CD4-positive, alpha-beta T cell treated with Interleukin-1 beta for 1 hour (primary cell): ENCODE measurements around the gene DHX8.
"Not testable (repeated sequence)": the region's sequence is repeated elsewhere in the genome, so short reads cannot be mapped to it uniquely, and the experiment has no call there.

Experiments
- DNase-seq, 2 donors: peaks; one replicate each; pipeline ENCODE4 v3.0.0-alpha.2; 2020 to 2022

DHX8 gene

DNA sequence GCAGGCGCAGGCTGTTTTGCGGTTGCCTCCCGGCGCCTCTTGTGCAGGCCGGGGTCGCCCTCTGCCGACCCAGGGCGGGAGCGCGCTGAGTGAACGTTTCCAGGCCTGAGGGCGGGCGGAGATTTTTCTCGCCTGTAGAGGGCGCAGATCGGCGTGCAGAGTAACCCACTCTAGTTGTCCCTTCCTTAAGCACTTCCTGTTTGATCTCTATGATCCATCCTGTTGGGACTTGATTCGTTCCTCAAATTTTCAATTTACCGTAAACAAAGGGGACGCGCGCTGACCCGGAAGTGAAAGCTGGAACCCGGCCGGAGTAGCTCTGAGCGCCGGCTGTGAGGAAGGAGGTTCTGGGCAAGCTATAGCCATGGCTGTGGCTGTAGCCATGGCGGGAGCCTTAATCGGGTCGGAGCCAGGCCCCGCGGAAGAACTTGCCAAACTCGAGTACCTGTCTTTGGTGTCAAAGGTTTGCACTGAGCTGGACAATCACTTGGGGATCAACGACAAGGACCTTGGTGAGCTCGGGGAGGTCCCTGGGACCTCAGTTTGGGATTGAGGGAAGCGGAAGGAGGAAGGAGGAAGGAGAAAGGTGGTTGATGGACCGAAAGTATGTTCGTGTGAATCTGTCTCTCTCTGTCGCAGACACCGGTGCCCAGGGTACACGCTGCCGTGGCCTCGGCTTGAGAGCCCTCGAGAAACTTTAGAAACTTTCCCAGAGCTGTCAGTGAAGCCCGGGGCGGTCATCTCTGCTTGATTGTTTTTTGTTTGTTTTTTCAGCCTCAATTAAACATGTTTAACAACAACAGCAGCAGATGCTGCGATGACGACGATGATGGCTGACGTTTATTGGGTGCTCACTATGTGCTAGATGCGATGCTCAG, at the start of gene DHX8:
TSS of gene DHX8 (plus strand) at position 302 of the 878 bp plus-strand sequence. CDS start at position 365, 63 bp downstream.
- DNase-seq = peak; percentile 97 to 99

DNA sequence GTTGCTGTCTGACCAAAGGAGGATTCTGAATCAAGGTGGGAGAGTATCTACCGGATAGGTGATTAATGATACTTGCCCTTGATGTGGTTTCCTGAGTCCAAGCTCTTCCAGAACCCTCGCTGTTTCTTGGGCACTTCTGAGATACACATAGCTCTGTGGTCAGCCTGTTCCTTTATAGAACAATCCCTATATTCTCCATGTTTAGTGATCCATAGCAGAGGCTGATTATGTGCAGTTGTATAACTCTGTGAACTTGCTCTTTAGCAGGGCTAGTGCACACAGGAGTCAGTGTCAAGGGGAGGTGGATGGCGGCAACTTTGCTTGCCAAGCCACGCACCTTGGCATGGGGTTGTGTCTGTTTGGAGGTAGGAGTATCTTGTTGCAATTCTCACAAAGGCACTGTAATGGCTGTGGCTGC, 48.9 kb upstream of the DHX8 start:
- DNase-seq = no peak

DNA sequence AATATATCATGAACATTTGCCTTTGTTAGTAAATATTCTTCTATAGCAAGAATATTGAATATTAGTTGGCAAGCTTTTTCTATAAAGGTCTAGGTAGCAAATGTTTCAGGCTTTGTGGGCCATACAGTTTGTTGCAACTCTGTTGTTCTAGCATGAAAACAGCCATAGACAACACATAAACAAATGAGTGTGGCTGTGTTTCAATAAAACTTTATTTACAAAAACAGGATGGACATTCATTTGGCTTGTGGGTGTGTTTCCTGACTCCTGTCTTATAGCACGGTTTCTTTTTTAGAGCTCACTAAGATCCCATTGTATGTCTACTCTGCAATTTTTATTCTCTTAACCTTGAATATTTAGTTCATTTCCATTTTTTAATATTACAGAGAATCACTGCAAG, 46.0 kb upstream of the DHX8 start:
- no peak for DNase-seq

DNA sequence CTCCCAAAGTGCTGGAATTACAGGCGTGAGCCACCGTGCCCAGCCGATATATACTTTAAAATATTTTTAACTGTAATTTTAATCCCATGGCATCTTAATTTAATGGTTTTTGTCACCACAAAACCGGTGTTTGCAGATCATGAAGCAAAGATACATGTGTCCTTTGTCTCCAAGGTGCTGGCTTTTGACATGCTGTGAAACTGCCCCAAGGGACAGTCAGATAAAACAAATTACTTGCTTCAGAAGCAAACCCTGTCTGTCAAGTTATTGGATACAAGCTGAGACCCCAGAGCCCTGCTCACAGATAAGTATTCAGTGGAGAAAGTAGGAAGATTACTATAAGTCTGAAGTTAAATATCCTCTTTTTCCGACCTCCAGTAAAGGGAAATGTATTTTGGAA, 45.1 kb upstream of the DHX8 start:
- no peak for DNase-seq

DNA sequence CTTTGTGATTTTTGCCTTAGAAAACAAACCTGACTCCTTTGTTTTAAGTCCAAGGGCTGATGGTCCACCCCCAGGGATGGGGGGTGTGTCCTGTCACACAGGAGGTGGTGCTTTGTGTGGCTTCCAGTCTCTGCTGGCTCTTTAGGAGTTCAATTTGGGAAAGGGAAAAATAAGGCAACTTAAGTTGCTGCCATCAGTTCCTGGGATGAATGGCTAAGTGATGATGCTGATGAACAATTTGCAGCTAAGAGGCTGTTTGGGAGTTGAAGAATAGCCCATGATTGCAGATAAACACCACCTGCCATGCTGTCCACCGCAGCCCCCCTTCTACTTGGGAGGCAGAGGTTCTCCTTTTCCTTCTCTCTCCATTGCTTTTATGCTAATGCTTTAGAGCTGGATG, 44.7 kb upstream of the DHX8 start:
- no peak for DNase-seq

DNA sequence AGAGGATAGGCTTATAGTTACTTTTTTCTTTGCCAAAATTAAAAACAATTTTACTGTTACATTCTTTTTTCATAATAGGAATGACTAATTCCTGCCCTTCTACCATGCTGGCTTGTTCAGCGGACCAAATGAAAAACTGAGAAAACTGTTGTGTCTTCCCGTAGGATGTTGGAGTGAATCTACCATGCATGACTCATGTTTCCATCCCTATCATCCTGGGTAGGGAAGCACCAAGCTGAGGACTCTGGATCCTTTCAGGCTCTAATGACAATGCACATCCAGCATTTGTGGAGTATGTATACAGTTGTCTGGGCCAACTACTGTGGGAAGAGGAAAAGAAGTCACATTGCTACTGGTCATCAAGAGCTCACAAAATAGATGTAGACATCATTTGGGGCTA, 41.1 kb upstream of the DHX8 start:
- DNase-seq = no peak

DNA sequence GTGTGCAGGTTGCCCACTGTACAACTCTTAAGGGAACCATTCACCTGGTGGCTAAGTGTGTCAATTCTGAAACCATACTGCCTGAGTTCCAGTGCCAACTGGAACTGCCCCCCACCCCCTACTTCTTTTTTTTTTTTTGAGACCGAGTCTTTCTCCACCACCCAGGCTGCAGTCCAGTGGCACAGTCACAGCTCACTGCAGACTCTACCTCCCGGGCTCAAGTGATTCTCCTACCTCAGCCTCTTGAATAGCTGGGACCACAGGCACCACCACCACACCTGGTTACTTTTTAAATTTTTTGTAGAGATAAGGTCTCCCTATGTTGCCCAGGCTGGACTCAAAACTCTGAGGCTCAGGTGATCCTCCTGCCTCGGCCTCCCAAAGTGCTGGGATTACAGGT, 40.4 kb upstream of the DHX8 start:
- no peak for DNase-seq

DNA sequence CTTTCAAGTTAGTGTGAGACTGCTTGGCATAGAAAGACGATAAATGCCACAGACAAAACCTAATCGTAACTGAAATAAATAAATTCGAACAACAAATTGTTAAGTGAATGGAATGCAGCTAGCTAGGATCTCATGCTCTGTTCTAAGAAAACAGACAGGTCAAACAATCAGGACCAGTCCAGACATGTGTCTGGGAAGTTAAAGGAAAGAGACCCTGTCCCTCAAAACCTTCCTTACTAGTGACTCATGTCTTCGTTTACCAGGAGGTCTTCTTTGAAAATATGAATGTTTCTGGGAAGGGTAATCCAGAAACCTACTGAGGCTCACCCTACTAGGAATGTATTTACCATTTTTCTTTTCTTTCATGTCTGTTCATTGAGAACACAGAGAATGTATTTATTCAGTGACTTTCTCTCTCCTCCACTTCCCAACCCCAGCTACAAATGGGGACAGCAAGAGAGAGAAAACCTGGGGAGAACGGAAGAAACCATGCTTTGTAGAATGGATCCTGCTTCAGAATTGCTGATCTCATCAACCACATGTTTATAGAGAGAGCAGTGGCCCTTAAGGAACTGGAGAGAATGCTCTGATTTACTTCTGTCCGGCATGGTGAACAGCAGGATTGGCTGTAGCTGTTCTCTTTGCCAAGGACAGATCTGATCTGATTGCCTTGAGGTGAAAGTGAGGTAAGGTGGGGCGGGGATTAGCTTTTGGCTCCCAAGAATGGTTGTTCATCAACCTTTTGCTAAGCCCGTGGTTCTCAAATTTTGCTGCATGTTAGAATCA, 39.4 kb upstream of the DHX8 start:
- no peak for DNase-seq

DNA sequence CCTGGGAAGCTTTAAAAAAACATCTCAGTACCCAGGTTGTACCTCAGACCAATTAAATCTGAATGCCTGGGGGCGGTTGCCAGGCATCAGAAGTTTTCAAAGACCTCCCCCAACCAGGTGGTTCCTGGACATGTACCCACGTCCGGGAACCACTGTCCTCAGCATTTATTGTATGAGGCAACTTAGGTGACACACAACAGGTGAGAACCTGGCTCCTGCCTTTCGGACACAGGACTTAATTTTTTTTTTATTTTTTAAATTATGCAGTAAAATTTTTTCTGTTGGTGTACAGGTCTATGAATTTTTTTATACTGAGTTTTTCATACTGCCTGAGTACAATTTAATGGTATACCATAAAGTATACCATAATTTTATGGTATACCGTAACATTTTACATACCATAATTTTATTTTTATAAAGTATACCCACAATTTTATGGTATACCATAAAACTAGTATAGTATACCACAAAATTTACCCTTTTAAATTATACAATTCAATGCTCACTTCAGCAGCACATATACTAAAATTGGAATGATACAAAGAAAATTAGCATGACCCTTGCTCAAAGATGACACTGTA, 38.7 kb upstream of the DHX8 start:
- no peak for DNase-seq

DNA sequence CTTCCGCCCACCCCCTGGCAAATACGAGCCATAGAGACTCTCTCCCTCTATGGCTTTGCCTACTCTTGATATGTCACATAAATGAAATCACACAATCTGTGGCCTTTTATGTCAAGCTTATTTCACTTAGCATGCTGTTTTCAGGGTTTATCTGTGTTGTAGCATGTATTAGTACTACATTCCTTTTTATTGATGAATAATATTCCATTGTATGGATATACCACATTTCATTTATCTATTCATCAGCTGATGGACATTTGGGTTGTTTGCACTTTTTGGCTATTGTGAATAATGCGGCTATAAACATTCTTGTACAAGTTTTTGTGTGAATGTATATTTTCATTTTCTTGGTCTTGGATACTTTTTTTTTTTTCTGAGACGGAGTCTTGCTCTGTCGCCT, 37.0 kb upstream of the DHX8 start:
- DNase-seq = no peak

DNA sequence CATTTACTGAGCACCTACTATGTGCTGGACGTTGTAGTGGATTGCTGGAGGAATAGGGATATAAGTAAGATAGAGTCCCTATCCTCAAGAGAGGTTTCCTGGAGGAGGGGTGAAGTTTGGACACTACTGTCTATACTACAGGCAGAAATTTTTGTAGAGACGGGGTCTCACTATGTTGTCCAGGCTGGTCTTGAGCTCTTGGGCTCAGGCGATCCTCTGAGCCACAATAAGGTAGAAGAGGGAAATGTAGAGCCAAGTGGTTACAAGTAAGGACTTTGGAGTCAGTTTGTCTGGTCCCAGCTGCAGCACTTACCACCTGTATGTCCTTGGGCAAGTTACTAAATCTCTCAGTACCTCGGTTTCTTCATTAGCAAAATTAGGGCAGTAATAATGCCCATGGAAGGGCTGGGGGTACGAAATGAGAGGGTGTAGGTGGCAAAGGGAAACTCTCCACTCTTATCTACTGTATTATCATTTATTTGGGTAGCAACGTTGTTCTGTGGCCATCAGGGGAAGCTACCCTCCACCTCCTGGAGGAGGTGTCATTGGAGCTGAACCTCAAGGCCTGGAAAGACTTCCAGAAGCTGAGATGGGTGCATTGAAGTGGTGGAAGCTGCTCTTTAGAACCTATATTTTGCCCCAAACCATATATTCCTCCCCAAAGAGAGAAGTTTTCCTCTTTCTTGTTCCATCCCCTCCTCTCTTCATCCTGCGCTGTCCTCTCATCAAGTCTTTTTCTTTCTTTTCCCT, 34.9 kb upstream of the DHX8 start:
- no peak for DNase-seq

DNA sequence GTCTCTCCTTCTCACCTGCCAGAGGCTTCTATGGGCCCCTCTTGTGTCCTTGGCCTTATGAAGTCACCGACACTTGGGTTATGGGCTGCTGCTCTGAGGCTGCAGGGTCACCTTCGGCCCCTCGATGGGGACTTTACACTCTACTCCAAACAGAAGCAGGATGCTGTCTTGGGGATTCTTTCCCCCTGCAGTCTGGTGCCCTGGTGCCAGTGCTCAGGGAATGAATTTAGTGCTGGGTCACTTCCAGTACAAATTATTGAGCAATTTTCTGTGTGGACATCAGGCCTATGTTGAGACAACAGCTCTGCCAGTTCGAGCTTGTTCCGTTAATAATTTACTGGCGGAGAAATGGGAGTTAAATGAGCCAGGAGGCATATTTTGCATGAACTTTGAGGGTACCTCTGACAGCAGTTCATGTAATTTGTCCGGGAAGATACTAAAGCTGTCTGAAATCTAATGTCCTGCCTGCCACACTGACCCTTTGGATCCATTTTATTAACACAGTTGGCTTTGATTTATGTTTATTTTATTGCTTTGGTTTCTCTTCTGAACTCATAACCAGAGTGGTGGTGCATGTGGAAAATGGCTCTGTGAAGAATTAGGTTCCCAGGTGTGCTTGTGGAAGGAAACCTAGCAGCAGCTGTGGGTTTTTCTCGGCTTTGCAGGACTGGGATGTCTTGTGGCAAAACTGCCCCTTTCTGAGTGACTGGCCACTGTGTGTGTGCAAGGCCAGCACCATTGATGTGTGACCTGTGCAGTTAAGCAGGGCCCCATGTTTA, 34.1 kb upstream of the DHX8 start:
- DNase-seq = no peak

DNA sequence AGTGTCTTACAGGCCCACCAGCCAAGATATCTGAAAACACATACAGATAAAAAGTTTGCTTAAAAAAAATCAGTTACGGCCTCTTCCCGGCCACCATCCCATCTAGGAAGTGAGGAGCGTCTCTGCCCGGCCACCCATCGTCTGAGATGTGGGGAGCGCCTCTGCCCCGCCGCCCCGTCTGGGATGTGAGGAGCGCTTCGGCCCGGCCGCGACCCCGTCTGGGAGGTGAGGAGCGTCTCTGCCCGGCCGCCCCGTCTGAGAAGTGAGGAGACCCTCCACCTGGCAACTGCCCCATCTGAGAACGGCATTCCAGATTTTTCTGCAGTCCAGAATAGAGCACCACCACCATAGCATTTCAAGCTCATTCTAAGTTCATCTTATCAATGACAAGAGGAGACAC, 33.0 kb upstream of the DHX8 start:
- DNase-seq = not testable (repeated sequence)

DNA sequence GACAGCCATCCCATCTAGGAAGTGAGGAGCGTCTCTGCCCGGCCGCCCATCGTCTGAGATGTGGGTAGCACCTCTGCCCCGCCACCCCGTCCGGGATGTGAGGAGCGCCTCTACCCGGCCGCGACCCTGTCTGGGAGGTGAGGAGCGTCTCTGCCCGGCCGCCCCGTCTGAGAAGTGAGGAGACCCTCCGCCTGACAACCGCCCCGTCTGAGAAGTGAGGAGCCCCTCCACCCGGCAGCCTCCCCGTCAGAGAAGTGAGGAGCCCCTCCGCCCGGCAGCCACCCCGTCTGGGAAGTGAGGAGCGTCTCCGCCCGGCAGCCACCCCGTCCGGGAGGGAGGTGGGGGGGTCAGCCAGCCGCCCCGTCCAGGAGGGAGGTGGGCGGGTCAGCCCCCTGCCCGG, 32.0 kb upstream of the DHX8 start:
- DNase-seq = not testable (repeated sequence)

DNA sequence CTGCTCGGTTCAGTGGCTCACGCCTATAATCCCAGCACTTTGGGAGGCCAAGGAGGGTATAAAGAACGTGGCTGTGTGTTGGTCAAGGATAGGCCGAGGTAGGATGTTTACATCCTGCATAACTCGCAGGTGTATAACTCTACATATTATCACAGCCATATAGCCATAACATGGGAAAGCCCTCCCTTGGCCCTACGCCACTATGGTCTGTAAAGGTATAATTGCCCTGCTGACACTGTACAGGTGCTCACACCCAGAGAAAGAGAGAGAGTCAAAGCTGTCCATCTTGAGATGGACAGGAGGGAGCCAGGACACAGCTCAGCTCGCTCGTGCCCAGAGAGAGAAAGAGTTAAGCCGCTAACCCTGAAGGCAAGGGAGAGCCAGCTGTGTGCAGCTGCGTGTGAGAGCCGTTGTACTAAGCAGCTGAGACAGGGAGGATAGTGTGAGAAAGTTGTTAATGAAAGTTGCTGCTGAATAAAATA, 30.4 kb upstream of the DHX8 start:
- DNase-seq = no peak

DNA sequence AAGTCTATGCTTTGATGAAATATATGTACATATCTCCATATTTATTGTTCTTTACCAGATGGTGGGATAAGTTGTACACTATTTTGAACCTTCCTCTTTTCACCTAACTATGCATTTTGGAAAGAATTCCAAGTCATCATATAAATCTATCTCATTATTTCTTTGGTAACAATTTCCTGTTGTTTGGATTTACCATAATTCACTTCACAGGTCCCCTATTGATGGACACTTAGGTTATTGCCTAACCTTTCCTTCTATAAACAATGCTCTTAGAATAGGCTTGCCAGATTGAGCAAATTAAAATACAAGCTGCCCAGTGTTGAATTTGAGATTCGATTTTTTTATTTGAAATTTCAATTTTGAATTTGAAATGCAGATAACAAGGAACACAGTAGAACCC, 28.9 kb upstream of the DHX8 start:
- no peak for DNase-seq

DNA sequence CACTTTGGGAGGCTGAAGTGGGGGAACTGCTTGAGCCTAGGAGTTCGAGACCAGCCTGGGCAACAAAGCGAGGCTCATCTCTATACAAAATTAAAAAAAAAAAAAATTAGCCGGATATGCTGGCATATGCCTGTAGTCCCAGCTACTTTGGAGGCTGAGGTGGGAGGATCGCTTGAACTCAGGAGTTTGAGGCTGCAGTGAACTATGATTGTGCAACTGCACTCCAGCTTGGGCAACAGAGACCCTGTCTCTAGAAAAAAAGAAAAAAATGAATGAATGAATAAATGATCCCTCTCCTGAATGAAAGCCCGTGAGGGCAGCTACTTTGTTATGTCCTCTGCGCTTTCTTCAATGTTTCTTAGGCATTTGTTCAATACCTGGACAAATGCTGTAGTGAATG, 27.7 kb upstream of the DHX8 start:
- DNase-seq = no peak

DNA sequence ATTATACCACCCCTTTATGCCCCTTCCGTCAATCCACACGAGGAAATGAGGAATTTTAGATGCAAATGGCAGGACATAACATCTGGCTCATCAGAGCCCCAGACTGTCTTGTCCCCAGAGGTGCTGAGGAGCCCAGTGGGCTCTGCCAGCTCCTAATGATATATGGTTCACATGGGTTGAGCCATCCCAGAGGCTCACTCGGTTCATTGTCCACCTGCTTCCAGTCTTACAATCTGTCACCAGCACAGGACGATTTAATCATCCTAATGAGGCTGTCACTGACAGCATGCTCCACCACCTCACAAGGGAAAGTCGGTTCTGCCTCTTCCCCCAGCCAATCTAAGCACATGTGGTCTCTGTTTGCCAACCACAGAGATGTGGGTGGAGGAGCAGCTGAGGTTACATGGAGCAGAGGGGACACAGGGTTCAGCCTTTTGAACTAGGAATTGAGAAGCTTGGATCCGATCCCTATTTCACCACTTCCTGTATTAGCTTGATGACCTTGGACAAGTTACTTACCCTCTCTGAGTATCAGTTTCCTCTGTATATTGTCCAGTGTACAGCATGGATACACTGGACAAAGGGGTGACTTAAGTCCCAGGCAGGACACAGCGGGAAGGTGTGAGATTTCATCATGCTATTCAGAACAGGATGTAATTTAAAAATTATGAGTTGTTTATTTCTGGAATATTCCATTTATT, 27.0 kb upstream of the DHX8 start:
- no peak for DNase-seq

DNA sequence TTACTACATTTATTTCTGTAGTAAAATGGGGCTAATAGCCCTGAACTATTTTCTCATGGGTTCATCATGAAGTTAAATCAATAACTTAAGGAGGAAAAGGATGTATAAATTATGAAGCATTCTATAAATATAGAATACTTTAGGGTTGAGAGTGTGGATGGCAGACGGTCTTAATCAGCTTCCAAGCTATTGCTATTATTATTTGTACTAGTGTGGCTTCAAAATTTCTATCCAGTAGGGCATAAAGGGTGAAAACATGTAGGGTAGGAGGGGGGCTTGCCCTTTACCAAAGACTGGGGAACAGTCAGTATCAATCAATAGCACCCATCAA, 26.4 kb upstream of the DHX8 start:
- no peak for DNase-seq

DNA sequence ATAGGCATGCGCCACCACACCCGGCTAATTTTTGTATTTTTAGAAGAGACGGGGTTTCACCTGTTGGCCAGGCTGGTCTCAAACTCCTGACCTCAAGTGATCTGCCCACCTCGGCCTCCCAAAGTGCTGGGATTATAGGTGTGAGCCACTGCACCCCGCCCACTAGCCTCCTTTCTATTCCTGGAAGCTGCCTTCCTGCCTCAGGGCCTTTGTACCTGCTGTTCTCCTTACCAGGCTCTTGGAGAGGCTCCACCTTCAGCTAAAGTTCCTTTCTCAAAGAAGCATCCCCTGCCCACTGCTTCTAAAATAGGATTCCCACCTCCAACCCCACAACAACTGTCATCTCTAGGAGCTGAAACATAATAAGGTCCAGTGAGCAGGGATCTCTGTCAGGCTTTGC, 23.9 kb upstream of the DHX8 start:
- DNase-seq = not testable (repeated sequence)

DNA sequence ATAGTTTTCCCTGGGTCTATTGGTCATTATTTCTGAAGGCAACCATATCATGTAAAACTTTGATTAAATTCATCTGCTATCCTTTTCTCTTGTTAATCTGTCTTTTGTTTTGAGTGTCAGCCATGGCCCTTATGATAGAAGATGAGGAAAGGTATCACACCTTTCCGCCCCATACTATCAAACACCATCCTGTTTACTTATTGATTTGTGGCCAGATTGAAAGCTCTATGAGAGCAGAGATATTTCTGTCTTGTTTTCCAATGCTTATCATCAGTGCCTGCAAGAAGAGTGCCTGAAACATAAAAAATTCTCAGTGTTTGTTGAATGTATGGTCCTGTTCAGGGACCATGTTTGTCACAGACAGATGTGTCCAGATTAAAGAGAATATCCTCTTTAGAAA, 22.6 kb upstream of the DHX8 start:
- no peak for DNase-seq

DNA sequence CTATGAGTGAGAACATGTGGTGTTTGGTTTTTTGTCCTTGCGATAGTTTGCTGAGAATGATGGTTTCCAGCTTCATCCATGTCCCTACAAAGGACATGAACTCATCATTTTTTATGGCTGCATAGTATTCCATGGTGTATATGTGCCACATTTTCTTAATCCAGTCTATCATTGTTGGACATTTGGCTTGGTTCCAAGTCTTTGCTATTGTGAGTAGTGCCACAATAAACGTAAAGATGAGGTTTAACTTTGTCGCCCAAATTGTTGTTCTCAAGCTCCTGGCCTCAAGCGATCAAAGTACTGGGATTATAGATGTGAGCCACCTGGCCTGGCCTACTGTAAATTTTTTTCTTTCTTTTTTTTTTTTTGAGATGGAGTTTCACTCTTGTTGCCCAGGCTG, 21.2 kb upstream of the DHX8 start:
- not testable (repeated sequence) for DNase-seq
